Osteocyte (in vitro differentiated cells): Measurements from ENCODE around the gene CCDC27. TPM values are rescaled to one million over a fixed set of nuclear protein-coding genes. Genes with fewer than 3 reads are reported as not detected.

Source experiments
- DNase-seq: peaks from one replicate; pipeline ENCODE4 v3.0.0; 2021; ENCODE audit warnings: mixed read lengths; ENCODE audit not compliant: unreplicated experiment; ENCODE audit errors: extremely low spot score
- H3K27ac Mint-ChIP-seq: one replicate; pipeline ENCODE4 v1.8.0; 2021; ENCODE audit warnings: mild to moderate bottlenecking, mixed read lengths; ENCODE audit not compliant: unreplicated experiment
- H3K27me3 Mint-ChIP-seq: one replicate; pipeline ENCODE4 v1.8.0; 2021; ENCODE audit warnings: mixed read lengths; ENCODE audit not compliant: unreplicated experiment
- H3K36me3 Mint-ChIP-seq: one replicate; pipeline ENCODE4 v1.8.0; 2021; ENCODE audit warnings: mixed read lengths; ENCODE audit not compliant: unreplicated experiment
- H3K4me1 Mint-ChIP-seq: one replicate; pipeline ENCODE4 v1.8.0; 2021; ENCODE audit warnings: mixed read lengths; ENCODE audit not compliant: unreplicated experiment
- H3K4me3 Mint-ChIP-seq: one replicate; pipeline ENCODE4 v1.8.0; 2021; ENCODE audit warnings: mild to moderate bottlenecking, moderate library complexity, mixed read lengths; ENCODE audit not compliant: unreplicated experiment
- H3K9me3 Mint-ChIP-seq: one replicate; pipeline ENCODE4 v1.8.0; 2021; ENCODE audit warnings: mixed read lengths; ENCODE audit not compliant: unreplicated experiment
- total RNA-seq: library from RNA; stranded (reverse); gene quantifications from 2 replicates; pipeline ENCODE4 v1.2.1, GENCODE V29; 2021
- TF ChIP-seq, protein P1 (sequence below): fragments of 200-600 bp; sonication (generic); IDR thresholded peaks from 2 replicates; pipeline ENCODE4 v1.5.0; 2021; ENCODE audit warnings: antibody characterized with exemption, mild to moderate bottlenecking, moderate library complexity

CCDC27 gene
- total RNA-seq, 1 donor from 2014 or later: not detected

DNA sequence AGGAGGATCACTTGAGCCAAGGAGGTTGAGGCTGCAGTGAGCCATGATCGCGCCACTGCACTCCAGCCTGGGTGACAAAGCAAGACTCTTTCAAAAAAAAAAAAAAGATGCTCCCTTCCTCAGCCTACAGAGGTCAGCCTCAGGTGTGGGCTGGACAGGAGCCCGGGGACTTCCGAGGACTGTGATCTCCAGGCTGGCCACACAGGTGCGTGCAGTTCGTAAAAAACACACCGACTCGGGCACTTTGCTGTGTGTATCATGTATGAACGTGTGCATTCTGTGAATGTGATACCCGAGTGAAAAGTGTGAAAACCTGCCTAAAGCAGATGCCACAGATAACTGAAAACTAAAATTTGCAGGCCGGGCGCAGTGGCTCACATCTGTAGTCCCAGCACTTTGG lies 8.4 kb upstream of the CCDC27 start:
- no peak for DNase-seq
- H3K27ac Mint-ChIP-seq: no peak overlapping the region
- TF ChIP-seq, protein P1, sequence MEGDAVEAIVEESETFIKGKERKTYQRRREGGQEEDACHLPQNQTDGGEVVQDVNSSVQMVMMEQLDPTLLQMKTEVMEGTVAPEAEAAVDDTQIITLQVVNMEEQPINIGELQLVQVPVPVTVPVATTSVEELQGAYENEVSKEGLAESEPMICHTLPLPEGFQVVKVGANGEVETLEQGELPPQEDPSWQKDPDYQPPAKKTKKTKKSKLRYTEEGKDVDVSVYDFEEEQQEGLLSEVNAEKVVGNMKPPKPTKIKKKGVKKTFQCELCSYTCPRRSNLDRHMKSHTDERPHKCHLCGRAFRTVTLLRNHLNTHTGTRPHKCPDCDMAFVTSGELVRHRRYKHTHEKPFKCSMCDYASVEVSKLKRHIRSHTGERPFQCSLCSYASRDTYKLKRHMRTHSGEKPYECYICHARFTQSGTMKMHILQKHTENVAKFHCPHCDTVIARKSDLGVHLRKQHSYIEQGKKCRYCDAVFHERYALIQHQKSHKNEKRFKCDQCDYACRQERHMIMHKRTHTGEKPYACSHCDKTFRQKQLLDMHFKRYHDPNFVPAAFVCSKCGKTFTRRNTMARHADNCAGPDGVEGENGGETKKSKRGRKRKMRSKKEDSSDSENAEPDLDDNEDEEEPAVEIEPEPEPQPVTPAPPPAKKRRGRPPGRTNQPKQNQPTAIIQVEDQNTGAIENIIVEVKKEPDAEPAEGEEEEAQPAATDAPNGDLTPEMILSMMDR: no peak
- H3K9me3 Mint-ChIP-seq: no peaks in the 10 kb centered on the region
- no peak overlapping the region for H3K4me3 Mint-ChIP-seq
- no peaks in the 10 kb centered on the region for H3K27me3 Mint-ChIP-seq
- peaks cover 13% of the 10 kb centered on the region for H3K36me3 Mint-ChIP-seq
- H3K4me1 Mint-ChIP-seq: peaks cover 24% of the 10 kb centered on the region

DNA sequence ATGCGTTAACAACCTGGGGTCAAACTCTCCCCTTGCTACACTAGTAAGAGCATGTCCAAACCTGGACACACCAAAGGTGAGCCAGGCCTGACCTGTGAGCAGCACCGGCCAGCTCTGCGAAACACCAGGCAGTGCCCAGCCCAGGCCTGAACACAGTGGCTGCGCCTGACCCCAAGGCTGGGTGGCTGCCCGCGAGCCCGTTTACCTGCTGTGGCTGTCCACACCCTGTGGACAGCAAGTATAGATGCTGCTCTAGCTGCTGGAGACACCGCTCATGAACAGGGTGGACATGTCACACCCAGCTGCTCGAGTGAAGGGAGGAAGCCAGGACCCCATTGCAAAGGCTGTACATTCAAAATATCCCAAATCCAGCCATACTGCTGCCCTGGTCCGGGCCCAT lies 7.6 kb upstream of the CCDC27 start:
- TF ChIP-seq, protein P1: no peak
- peaks cover 5% of the 10 kb centered on the region for H3K27me3 Mint-ChIP-seq
- H3K4me1 Mint-ChIP-seq: peaks cover 24% of the 10 kb centered on the region
- no peak overlapping the region for H3K27ac Mint-ChIP-seq
- H3K9me3 Mint-ChIP-seq: no peaks in the 10 kb centered on the region
- H3K4me3 Mint-ChIP-seq: no peak overlapping the region
- peaks cover 13% of the 10 kb centered on the region for H3K36me3 Mint-ChIP-seq
- no peak for DNase-seq

DNA sequence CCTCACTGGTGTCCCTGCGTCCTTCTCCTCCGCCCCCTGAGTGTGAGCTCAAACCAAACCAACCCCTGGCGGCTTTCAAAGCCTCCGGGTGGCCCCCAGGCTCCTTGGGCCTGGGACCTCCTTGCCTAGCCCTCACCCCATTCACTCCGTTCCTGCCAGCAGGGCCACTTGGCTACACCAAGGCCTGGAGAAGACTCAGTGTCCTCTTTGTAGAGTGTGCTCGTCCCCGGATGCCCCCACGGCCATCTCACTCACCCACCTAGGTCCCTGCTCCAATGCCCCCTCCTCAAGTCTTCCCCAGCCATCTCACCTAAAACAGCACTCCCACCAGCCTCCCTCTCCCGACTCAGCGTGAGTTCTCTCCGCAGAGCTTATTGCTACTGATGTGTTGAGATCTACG lies 7.2 kb upstream of the CCDC27 start:
- Mint-ChIP-seq H3K27ac (no peak overlapping the region), H3K36me3 (peaks cover 13% of the 10 kb centered on the region), H3K4me1 (peaks cover 24% of the 10 kb centered on the region), H3K4me3 (peak overlapping the region; percentile 9), H3K9me3 (no peaks in the 10 kb centered on the region), H3K27me3 (peaks cover 7% of the 10 kb centered on the region)
- DNase-seq: no peak
- TF ChIP-seq, protein P1: no peak

DNA sequence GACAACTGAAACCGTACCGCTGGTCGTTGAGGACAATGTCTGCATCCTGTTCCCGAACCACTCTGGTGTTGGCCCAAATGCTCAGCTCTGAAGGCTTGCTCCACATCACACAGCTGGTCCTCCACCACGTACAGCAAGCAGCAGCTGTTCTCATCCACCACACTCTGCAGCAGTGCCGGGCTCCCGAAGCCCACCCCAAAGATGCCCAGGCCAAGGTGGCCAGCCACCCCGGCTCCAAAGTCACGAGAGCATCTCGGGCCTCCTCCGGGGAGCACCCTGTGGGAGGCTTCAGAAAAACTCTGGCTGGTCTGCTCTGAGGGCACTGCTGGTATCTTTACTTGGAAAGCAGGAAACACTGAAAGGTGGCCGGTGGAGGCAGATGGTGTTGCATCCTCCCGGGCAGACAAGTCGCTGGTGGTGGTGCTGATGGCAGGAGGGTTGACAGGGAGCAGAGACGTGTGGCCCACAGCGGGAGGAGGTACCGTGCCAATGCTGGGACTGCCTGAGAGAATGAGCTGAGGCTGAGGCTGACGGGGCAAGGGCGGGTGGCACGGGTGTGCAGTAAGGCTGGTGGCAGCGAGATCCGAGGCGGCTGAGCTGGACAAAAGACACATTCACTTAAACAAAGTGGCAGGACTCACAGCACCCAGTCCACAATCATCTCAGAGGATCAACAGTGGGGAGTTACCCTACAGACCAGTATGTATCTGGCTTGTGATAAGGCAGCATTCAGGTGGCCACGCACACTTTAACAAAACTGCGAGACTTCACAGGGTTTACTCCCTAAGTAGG lies 6.5 kb upstream of the CCDC27 start:
- Mint-ChIP-seq H3K4me1 (peaks cover 24% of the 10 kb centered on the region), H3K27ac (no peak overlapping the region), H3K9me3 (no peaks in the 10 kb centered on the region), H3K4me3 (peak overlapping the region; percentile 74), H3K27me3 (peaks cover 15% of the 10 kb centered on the region), H3K36me3 (peaks cover 11% of the 10 kb centered on the region)
- TF ChIP-seq, protein P1: no peak
- DNase-seq: no peak

DNA sequence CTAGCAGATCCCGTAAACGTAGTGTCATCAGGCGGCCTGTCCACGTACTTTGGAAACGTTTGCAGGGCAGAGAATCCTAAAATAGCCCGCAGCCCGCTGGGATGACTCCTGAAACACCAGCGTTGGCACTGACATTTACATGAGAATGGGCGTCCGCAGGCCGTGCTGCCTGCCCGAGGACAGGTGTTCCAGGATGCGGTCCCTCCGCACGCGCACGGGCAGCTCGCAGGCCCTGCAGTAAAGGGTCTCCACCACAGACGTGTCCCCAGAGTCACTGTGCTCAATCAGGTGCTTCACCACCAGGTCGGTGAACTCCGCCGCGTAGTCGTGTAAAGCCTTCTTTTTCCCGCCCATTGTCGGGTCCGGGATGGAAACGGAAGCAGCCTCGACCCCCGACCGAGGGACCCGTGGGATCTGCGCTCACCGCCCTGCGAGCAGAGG lies 5.8 kb upstream of the CCDC27 start:
- TF ChIP-seq, protein P1: no peak
- DNase-seq: no peak
- Mint-ChIP-seq H3K36me3 (peaks cover 11% of the 10 kb centered on the region), H3K9me3 (no peaks in the 10 kb centered on the region), H3K4me1 (peaks cover 24% of the 10 kb centered on the region), H3K4me3 (peak overlapping the region; percentile 74), H3K27ac (peak overlapping the region; percentile 47), H3K27me3 (peaks cover 21% of the 10 kb centered on the region)
